DMS 273 (cell line): Measurements from ENCODE around the gene LIN7C.
"Not testable (repeated sequence)": the region's sequence is repeated elsewhere in the genome, so short reads cannot be mapped to it uniquely, and the experiment has no call there.

ENCODE experiments used
- DNase-seq: peaks from one replicate; lab custom pipeline; 2025; ENCODE audit not compliant: unreplicated experiment; lab: John Stamatoyannopoulos, UW

The LIN7C gene

GRCh38 chr11:27451244-27451965 is 55.2 kb downstream of the LIN7C start:
- DNase-seq, result no peak

- DNase-seq, result not testable (repeated sequence)
Observed at GRCh38 chr11:27448184-27448540, 58.4 kb downstream of the LIN7C start.

- no peak for DNase-seq
Observed at GRCh38 chr11:27447288-27448183, 59.0 kb downstream of the LIN7C start.

GRCh38 chr11:27445625-27446024 is 60.9 kb downstream of the LIN7C start:
- no peak for DNase-seq

GRCh38 chr11:27444801-27445215 is 61.8 kb downstream of the LIN7C start:
- no peak for DNase-seq
